Breast epithelium (tissue), 4 donors: ENCODE measurements around the gene ZNF236. TPM values are rescaled to one million over a fixed set of nuclear protein-coding genes. Genes with fewer than 3 reads are reported as not detected.
"Not testable (repeated sequence)": the region's sequence is repeated elsewhere in the genome, so short reads cannot be mapped to it uniquely, and the experiment has no call there.

Experiments
- DNase-seq, 2 donors: peaks; one replicate each; pipeline ENCODE4 v3.0.0-alpha.2; 2019; ENCODE audit warnings: low spot score in 2 of 2
- H3K27ac ChIP-seq, 2 donors: fragments of 200-600 bp; sonication (generic) in 1 of 2; one replicate each; pipeline ENCODE4 v1.5.1; 2016 to 2019; ENCODE audit warnings: mild to moderate bottlenecking in 1 of 2
- H3K27me3 ChIP-seq, 2 donors: fragments of 200-600 bp; sonication (generic) in 1 of 2; one replicate each; pipeline versions ENCODE4 v1.5.1 to v1.6.0; 2017 to 2019; ENCODE audit warnings: control low read depth in 1 of 2, mild to moderate bottlenecking in 1 of 2
- H3K36me3 ChIP-seq: fragments of 200-600 bp; one replicate; pipeline ENCODE4 v1.5.1; 2019
- H3K4me1 ChIP-seq, 2 donors: fragments of 200-600 bp; sonication (generic); one replicate each; pipeline ENCODE4 v1.5.1; 2016 to 2019; ENCODE audit warnings: control low read depth in 1 of 2
- H3K4me3 ChIP-seq, 3 donors: fragments of 200-600 bp; sonication (generic); 1 replicate in 2 of 3; 2 replicates in 1 of 3; pipeline ENCODE4 v1.5.1; 2016 to 2019; ENCODE audit warnings: mild to moderate bottlenecking in 3 of 3, moderate library complexity in 2 of 3
- H3K9me3 ChIP-seq, 2 donors: fragments of 200-600 bp; sonication (generic) in 1 of 2; one replicate each; pipeline ENCODE4 v1.5.1; 2016 to 2019; ENCODE audit warnings: control low read depth in 1 of 2
- CTCF ChIP-seq, 3 donors: fragments of 450-650 bp; IDR thresholded peaks; one replicate each; pipeline ENCODE4 v1.5.1; 2016 to 2017; ENCODE audit warnings: antibody characterized with exemption in 3 of 3, mild to moderate bottlenecking in 3 of 3, moderate library complexity in 3 of 3
- POLR2A ChIP-seq: fragments of 450-650 bp; IDR thresholded peaks from one replicate; pipeline ENCODE4 v1.6.1; 2016; ENCODE audit warnings: antibody characterized with exemption, mild to moderate bottlenecking, moderate library complexity
- POLR2AphosphoS5 ChIP-seq, 3 donors: sonication (generic); formaldehyde crosslinking; IDR thresholded peaks; one replicate each; pipeline ENCODE4 v1.6.1; 2017; ENCODE audit warnings: antibody characterized with exemption in 3 of 3
- intact Hi-C: fragments of 100-400 bp; cut with DNase I; formaldehyde crosslinking; loops from one replicate; pipeline ENCODE4 v1.15.1; 2023; ENCODE audit warnings: low total_unique reads
- total RNA-seq, 3 donors: library from RNA; depleted of rRNA; stranded (reverse); fragments of >200 nt; gene quantifications; one replicate each; pipeline ENCODE4 v1.1.0, GENCODE V29; 2016

The ZNF236 gene
- total RNA-seq, 3 donors from 2014 or later: 12.3 to 28.2 (median 27.1) TPM

- Histone ChIP-seq H3K27me3 (no peaks in the 10 kb centered on the region), H3K4me1 (peaks cover 0 to 5% of the 10 kb centered on the region in 2 donors), H3K4me3 (no peak overlapping the region), H3K27ac (no peak overlapping the region), H3K36me3 (no peaks in the 10 kb centered on the region), H3K9me3 (no peaks in the 10 kb centered on the region)
- intact Hi-C loops: no loop called here
- no peak for TF ChIP-seq CTCF (IDR thresholded peaks at IDR 0.05)
- TF ChIP-seq POLR2AphosphoS5 (IDR thresholded peaks at IDR 0.05): no peak
- no peak for TF ChIP-seq POLR2A
- DNase-seq: no peak
Measured at GRCh38 chr18:77015771-77016710, 193.7 kb downstream of the ZNF236 start.

GRCh38 chr18:77016936-77017335 is 194.6 kb downstream of the ZNF236 start:
- no peak for DNase-seq
- intact Hi-C loops: no loop called here

GRCh38 chr18:77017355-77017754 is 195.0 kb downstream of the ZNF236 start:
- Histone ChIP-seq H3K4me1 (peaks cover 0 to 5% of the 10 kb centered on the region in 2 donors), H3K36me3 (no peaks in the 10 kb centered on the region), H3K4me3 (no peak overlapping the region), H3K9me3 (no peaks in the 10 kb centered on the region), H3K27ac (no peak overlapping the region), H3K27me3 (no peaks in the 10 kb centered on the region)
- intact Hi-C loops: no loop called here
- DNase-seq: no peak
- TF ChIP-seq POLR2A: no peak
- TF ChIP-seq CTCF (IDR thresholded peaks at IDR 0.05): no peak
- TF ChIP-seq POLR2AphosphoS5 (IDR thresholded peaks at IDR 0.05): no peak

More at GRCh38 chr18:77016936-77017335, 194.6 kb downstream of the ZNF236 start:
- H3K4me1 ChIP-seq: peaks cover 0 to 5% of the 10 kb centered on the region in 2 donors
- H3K9me3 ChIP-seq: no peaks in the 10 kb centered on the region
- H3K27ac ChIP-seq: no peak overlapping the region
- TF ChIP-seq POLR2A (no peak), POLR2AphosphoS5 (IDR thresholded peaks at IDR 0.05) (no peak), CTCF (IDR thresholded peaks at IDR 0.05) (no peak)
- no peaks in the 10 kb centered on the region for H3K27me3 ChIP-seq
- no peaks in the 10 kb centered on the region for H3K36me3 ChIP-seq
- H3K4me3 ChIP-seq: no peak overlapping the region

- H3K4me1 ChIP-seq, H3K27ac ChIP-seq, intact Hi-C loops, H3K36me3 ChIP-seq, H3K9me3 ChIP-seq, H3K27me3 ChIP-seq, H3K4me3 ChIP-seq, DNase-seq: not testable (repeated sequence)
Measured at GRCh38 chr18:77018650-77019049, 196.3 kb downstream of the ZNF236 start.

GRCh38 chr18:77019641-77020040 is 197.3 kb downstream of the ZNF236 start:
- H3K4me3 ChIP-seq: no peak overlapping the region
- TF ChIP-seq CTCF (IDR thresholded peaks at IDR 0.05): no peak
- TF ChIP-seq POLR2A: no peak
- no peak for TF ChIP-seq POLR2AphosphoS5 (IDR thresholded peaks at IDR 0.05)
- intact Hi-C loops: no loop called here
- H3K9me3 ChIP-seq: no peaks in the 10 kb centered on the region
- H3K27ac ChIP-seq: no peak overlapping the region
- no peak for DNase-seq
- no peaks in the 10 kb centered on the region for H3K4me1 ChIP-seq
- no peaks in the 10 kb centered on the region for H3K36me3 ChIP-seq
- H3K27me3 ChIP-seq: no peaks in the 10 kb centered on the region
